Epithelial cell of proximal tubule (primary cell): ENCODE data around the gene CDH23. TPM values are rescaled to one million over a fixed set of nuclear protein-coding genes. Genes with fewer than 3 reads are reported as not detected.

Experiments
- DNase-seq: peaks from one replicate; pipeline ENCODE4 v3.0.0-alpha.2; 2011; ENCODE audit warnings: low read depth
- H3K4me3 ChIP-seq: 2 replicates; pipeline ENCODE4 v1.5.1; 2011; ENCODE audit warnings: low read depth, mild to moderate bottlenecking, low read length
- CTCF ChIP-seq: conservative IDR thresholded peaks from 2 replicates; pipeline ENCODE4 v1.5.1; 2012; ENCODE audit warnings: low read depth, mild to moderate bottlenecking, low read length
- total RNA-seq: library from RNA; depleted of rRNA; stranded (reverse); fragments of >200 nt; gene quantifications from 2 replicates; pipeline ENCODE4 v1.2.3, GENCODE V29; 2015

The CDH23 gene
- total RNA-seq, 1 donor from 2014 or later = under 0.01 TPM

GRCh38 chr10:71427246-71427645 is 30.5 kb downstream of the CDH23 start:
- TF ChIP-seq CTCF = no peak
- no peak for DNase-seq

GRCh38 chr10:71429304-71429703 is 32.6 kb downstream of the CDH23 start:
- no peak for DNase-seq
- no peak for TF ChIP-seq CTCF
- H3K4me3 ChIP-seq = no peak overlapping the region

More at GRCh38 chr10:71427246-71427645, 30.5 kb downstream of the CDH23 start:
- no peak overlapping the region for H3K4me3 ChIP-seq

- DNase-seq = no peak
- TF ChIP-seq CTCF = peak; percentile 16
- H3K4me3 ChIP-seq = no peak overlapping the region
Observed at GRCh38 chr10:71429929-71430328, 33.2 kb downstream of the CDH23 start.

- DNase-seq = no peak
- peak; percentile 33 for TF ChIP-seq CTCF
- no peak overlapping the region for H3K4me3 ChIP-seq
Observed at GRCh38 chr10:71431239-71432100, 34.8 kb downstream of the CDH23 start.

GRCh38 chr10:71432101-71432905 is 35.6 kb downstream of the CDH23 start:
- no peak for DNase-seq
- no peak for TF ChIP-seq CTCF
- no peak overlapping the region for H3K4me3 ChIP-seq

GRCh38 chr10:71432956-71433767 is 36.4 kb downstream of the CDH23 start:
- no peak for TF ChIP-seq CTCF
- no peak for DNase-seq

More at GRCh38 chr10:71432956-71433767, 36.4 kb downstream of the CDH23 start:
- no peak overlapping the region for H3K4me3 ChIP-seq
